GM23248 (cell line): ENCODE results near the gene SMIM38.

Experiments
- EZH2 ChIP-seq: fragments of 200-600 bp; sonication (generic); IDR thresholded peaks from 2 replicates; pipeline ENCODE4 v1.6.1; 2018; ENCODE audit warnings: antibody characterized with exemption, mild to moderate bottlenecking; ENCODE audit not compliant: insufficient read depth, poor library complexity, severe bottlenecking
- EZH2phosphoT487 ChIP-seq: fragments of 200-600 bp; sonication (generic); IDR thresholded peaks from 2 replicates; pipeline ENCODE4 v1.6.1; 2018; ENCODE audit warnings: antibody characterized with exemption, moderate library complexity, mild to moderate bottlenecking, low read depth; ENCODE audit not compliant: insufficient read depth

- TF ChIP-seq EZH2 (no peak), EZH2phosphoT487 (no peak)
Measured at GRCh38 chr11:69121021-69121420, 34.7 kb upstream of the SMIM38 start.
